ENCODE results near the gene NR3C2.

Gene NR3C2

GRCh38 chr4:148434075-148434773, 8.0 kb downstream of the NR3C2 start:
- DNase-seq: no peak

DNA sequence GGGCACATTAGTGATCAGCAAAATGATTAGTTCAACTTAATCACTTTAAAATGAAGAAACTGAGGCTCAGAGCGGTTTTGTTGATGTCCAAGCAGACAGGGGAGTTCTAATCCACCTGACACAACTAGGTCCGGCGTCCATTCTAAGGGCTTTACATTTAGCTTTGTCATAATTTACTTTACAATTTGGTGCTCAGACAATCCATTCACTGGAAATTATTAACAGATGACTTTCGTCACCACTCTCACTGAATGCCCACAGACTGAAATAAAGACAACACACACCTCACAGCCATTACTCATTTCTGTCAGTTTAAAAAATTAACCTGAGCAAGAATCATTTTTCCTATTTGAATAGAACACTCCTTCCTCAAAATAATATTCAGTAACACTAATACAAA, 10.8 kb downstream of the NR3C2 start:
- DNase-seq: no peak

DNA sequence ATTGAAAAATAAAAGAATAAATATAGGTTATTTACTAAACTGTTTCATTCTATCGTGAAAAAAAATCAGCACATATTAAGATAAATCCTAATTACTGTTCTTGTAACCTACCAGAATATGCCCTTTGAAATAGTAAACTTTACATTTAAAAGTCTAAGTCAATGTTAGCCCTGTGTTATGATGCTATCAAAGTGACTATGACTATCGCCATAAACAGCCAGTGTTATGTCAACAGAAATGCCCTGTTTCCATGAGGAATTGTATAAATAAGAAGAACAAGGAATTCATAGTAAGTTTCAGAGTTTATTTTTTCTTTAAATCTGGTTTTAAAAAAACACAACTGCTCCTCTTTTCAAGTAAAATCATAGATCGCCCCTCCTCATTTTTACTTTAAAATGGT, 11.4 kb downstream of the NR3C2 start:
- no peak for DNase-seq

DNA sequence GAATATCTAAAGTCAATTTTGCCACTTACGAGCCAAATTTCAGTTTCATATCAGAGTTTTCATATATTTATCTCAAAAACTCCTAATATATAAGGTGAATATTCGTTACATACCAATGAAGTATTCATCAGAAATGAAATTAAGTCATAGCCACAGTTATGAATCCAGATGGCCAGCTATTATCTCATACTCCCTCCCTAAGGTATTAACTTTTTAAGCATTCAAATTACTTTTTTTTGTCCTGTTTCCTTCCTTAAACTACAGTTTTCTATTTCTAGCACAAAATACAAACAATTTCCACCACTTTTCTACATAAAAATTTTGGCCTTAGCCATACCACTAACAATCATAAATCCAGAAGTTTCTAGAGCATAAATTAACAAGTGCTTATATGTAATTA, 13.0 kb downstream of the NR3C2 start:
- no peak for DNase-seq

DNA sequence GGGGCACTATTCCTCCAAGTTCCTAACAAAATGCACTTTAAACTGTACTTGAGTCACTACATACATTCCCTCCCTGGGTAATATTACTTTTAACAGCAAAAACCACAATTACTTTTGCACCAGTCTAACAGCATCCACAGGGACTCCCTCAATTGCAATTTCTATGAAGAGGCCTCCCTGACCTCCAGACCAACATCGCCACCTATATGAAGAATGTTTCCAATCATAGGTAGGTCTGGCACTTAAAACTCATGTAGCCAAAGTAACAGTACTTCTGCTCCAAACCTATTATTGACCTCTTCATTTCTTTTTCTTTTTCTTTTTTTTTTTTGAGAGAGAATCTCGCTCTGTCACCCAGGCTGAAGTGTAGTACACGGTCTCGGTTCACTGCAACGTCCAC, 15.6 kb downstream of the NR3C2 start:
- DNase-seq: no peak

GRCh38 chr4:148425327-148426110, 16.7 kb downstream of the NR3C2 start:
- no peak for DNase-seq

GRCh38 chr4:148420397-148420796, 21.8 kb downstream of the NR3C2 start:
- DNase-seq: no peak

DNA sequence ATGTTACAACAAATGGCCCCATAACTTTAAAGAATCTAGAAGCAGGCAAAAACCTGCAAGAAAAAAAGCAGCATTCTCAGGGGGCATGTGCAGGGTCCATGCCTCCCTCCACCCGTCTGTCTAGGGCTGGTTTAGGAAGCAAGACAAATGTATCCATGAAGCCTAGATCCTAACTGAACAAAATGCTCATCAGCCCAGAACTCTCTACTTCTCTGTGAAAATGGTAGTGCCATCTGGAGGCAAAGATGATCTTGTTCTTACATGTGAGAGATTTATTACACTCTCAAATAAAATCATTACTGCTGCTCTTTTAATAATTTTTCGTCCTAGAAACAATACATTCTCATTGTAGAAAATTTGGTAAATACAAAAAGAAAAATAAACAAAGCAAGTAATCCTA, 26.7 kb downstream of the NR3C2 start:
- no peak for DNase-seq

DNA sequence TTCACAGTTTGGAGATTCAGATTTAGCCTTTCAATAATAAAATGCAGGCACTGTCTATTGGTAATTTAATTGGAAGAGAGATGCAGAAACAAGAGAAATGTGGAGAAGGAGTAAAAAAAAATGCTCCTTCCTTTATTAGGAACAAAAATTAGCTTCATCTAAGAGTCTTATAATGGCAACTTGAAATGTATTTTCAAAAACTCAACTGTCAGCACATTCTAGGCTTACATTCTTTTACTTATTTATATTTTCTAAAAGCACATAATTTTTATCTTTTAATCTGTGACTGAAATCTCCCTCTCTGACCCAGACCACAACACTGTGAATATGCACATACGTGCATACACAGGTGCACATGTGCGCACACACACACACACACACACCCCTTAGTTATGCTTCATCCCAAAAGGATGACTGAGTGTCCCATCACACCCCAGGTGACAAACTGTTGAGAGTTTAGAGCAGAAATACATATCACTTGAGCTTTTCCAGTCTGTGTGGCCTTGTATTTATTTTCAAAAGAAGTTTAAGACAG, 29.7 kb downstream of the NR3C2 start:
- DNase-seq: no peak

GRCh38 chr4:148405161-148405893, 36.9 kb downstream of the NR3C2 start:
- no peak for DNase-seq

DNA sequence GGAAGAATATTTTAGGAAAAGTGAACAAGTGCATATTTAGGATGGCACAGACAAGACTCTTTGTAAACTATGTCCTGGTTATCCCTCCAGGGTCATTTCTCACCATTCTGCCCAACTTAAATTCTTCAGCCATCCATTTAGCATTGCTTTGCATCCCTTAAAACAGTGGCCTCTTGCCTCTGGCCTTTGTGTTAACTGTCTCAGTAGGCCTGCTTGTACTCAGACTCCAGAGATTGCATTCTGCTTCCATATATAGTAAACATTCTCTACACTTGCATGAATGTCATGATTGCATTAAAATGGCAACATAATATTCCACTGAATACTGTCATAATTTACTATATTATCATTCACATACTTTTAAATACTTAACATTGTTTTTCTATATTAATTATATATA, 43.2 kb downstream of the NR3C2 start:
- no peak for DNase-seq

- DNase-seq: no peak
Measured at GRCh38 chr4:148397771-148398170, 44.4 kb downstream of the NR3C2 start.

- no peak for DNase-seq
Measured at GRCh38 chr4:148396986-148397673, 45.1 kb downstream of the NR3C2 start.

DNA sequence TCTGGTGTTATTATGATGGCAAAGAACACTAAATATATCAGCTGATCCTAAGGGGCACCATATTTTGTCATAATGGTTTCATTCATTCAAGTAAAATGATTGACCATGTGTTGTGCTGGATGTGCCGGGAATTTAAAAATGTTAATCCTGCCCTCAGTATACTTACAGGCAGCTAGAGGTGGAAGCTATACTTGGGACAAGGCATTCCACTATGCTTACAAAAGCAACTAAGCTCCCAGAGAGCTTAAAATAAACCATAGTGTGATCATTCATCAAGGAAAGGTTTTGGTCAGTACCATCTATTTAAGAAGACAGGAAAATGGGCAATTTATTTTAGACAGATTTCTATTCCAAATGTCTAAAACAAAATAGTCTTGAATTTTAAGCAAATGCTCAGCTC, 46.4 kb downstream of the NR3C2 start:
- no peak for DNase-seq

- DNase-seq: no peak
Measured at GRCh38 chr4:148391056-148391455, 51.2 kb downstream of the NR3C2 start.

GRCh38 chr4:148390311-148390710, 51.9 kb downstream of the NR3C2 start:
- no peak for DNase-seq

DNA sequence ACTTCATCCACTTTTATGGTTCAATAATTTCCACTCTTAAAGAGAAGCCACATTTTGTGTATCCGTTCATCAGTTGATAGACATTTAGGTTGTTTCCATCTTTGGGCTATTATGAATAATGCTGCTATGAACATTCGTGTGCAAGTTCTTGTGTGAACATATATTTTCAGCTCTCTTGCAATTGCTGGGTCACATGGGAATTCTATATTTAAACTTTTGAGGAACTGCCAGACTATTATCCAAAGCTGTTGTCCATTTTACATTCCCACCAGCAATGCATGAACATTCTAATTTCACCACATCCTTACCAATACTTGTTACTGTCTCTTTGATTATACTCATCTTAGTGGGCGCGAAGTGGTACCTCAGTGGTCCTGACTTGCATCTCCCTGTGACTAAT, 61.9 kb downstream of the NR3C2 start:
- no peak for DNase-seq

GRCh38 chr4:148376151-148376550, 66.1 kb downstream of the NR3C2 start:
- no peak for DNase-seq

DNA sequence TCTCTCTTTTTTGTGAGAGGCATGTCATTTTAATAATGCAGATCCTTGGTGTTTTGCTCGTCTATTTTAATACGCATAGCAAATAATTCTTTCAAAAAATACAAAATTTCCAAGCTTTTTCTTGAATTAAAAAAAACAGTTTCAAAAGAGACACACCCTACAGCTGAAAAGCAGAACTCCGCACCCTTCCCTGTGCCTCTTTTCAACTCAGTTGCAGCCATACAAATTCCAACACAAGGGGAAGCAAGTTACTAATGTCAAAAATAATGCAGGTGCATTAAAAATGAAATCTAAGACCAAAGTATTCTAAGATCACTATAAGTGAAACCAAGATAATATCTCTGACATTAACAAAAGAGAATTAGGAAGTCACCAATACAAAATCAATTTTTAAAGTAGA, 66.6 kb downstream of the NR3C2 start:
- DNase-seq: no peak

DNA sequence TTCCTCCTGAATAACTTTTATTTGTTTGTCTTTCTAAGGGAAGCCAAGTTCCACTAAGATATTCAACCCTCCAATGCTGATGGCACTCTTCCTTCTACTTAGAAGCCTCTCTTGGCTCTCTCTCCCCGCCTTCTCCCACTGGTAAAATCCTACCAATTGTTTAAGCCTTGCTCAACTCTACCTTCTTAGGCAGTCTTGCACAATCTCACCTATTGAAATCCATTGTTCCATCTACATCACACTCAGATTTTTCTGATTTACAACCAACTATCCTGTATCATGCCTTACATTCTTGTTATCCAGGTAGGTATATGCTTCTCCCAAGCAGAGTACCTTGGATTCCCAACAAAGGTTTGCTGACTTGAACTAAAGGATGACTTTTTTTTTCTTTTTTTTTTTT, 69.1 kb downstream of the NR3C2 start:
- no peak for DNase-seq

DNA sequence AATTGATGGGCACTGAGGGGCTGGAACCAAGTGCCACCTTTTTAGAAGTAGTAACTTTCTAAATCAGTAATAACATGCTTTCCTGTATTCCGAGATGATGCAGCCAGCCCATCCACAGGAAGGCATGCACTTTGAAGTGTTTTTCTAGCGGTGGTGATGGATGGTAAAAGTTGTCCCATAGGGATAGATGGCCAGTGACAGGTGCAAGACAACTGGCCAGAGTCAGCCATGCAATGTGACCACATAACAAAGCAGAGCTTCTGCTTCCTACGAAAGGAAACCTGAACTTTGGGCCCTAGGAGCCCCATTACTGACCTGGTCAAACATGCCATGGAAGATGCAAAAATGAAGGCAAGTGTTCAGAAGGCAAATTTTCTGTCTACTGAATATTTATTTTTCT, 72.3 kb downstream of the NR3C2 start:
- DNase-seq: no peak

DNA sequence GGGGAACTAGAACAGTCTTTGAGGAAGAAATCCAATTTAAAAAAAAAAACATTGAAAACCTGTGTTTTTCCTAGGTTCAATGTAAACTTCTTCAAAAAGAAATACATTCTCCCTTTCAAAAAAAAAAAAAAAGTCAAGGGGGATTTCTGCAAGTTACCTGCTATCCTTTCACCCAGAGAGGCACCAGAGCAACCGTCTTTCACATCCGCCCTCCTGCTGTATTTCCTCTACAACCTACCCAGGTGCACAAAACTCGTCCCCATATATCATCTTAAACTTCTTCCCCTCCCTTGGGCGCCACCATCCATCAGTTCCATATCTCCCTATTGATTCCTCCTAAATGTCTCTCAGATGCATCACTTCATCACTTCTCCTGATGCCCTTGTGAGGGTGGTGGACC, 74.5 kb downstream of the NR3C2 start:
- DNase-seq: no peak

GRCh38 chr4:148366251-148366650, 76.0 kb downstream of the NR3C2 start:
- DNase-seq: no peak

All from NCI-H1694 (cell line).